ENCODE results near the gene SLC31A2.

Gene SLC31A2

GRCh38 chr9:113183956-113184488 is 33.2 kb downstream of the SLC31A2 start:
- in situ Hi-C loops (cut with MboI; ENCODE audit: low sequenced_read_pairs), result no loop called here

DNA sequence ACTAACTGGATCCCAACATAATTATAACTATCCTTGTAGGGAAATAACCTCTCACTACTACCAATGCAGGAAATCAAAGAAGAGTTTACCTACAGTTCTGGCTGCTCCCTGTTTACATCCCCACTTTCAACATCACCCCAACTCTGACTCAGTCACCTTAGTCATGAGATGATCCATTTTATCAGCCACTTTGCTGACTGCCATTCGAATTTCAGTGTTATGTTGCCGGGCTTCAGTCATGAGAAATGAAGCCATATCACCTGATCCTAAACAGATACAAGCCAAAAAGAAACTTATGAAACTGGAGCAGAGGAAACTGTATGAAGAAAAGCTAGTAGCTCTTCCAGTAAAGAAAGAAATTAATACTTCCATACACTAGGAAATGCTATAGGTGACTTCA is 33.7 kb downstream of the SLC31A2 start:
- in situ Hi-C loops (cut with MboI; ENCODE audit: low sequenced_read_pairs), result no loop called here

DNA sequence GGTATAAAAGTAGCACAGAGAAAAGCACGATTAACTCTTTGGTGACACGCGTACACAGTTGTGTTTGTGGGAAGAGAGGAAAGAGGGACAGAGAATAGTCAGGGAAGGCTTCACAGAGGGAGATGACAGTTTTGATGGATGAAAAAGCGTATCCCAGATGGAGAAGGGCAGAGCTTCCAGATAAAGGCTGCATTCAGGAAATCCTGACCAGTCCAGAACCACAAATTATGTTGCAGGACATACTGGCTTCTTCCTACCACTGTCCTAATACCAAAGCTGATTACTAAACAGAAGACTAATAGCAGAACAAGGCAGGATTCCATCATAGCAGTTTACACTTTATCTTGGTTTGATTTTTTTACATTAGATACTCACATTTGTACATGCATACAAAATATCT is 34.5 kb downstream of the SLC31A2 start:
- in situ Hi-C loops (cut with MboI; ENCODE audit: low sequenced_read_pairs), result no loop called here

DNA sequence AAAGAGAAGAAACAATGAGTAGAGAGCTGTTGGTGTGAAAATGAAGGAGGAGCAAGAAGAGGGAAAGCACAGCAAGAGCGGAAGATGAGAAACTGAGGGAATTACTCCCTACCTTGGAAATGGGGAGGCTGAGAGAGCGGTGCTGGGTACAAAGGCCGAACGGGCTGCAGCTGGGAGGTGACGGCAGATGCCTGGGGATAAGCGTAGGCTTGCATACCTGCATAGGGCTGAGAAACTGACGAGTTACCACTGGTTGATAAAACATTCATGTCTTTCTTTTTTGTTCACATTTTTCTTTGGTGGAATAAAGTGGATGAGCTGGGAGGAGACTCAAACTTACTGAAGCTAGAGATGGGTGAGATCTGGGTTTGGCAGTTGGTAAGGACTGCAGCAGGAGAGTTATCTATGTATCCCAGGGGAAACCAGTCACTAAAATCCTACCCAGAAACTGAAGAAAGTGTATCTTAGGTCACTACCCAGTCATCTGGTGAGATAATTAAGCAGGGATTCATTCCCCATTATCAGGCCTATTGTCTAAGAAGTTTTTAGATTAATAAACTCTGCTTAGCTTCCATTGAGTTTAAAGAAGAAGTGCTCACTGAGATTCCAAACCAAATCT is 35.4 kb downstream of the SLC31A2 start:
- in situ Hi-C loops (cut with MboI; ENCODE audit: low sequenced_read_pairs), result no loop called here

GRCh38 chr9:113187929-113188595 is 37.3 kb downstream of the SLC31A2 start:
- in situ Hi-C loops (cut with MboI; ENCODE audit: low sequenced_read_pairs), result no loop called here

DNA sequence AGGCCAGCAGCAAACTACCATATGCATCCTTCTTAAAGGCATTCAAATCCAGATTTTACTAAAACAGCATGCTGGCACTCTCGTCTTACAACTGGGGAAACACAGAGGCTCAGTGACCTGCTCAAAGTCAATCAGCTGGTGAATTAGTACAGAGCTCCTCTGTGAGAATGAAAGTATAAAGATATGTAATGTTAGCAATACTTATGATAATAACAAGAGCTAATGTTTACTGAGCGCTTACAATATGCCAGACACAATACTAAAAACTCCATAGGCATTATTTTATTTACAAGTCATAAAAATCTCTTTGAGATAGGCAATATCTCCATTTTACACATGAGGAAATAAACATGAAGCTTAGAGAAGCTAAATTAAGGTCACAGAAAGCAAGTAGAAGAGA is 41.6 kb downstream of the SLC31A2 start:
- in situ Hi-C loops (cut with MboI; ENCODE audit: low sequenced_read_pairs), result no loop called here

DNA sequence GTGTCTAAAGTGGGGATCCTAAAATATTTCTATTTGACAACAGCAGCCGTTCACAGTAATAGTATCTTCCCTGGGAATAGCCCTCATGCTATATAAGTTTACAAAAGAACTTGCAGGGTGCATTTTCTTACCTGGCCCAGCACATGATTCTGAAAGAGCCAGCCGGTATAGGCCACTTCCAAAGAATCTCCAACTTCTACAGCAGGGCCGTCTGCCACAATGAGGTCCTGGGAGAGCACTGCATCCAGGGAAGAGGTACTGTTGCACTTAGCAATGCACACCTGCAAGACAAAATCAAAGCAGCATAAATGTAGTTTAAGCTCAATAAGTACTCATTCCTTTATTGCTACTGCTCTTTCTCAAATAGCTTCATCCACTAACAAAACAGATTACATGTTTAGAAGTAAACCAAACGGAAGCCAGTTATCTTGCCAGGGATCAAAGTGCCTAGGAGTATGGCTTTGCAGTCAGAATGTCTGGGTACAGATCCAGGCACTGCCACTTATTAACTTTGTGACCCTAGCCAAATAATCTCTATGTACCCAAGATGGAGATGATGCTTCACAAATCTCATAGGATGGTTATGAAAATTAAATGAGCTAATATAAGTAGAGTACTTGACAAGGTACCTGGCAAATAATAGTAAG is 49.0 kb downstream of the SLC31A2 start:
- in situ Hi-C loops (cut with MboI; ENCODE audit: low sequenced_read_pairs), result no loop called here

GRCh38 chr9:113205432-113205831 is 54.6 kb downstream of the SLC31A2 start:
- in situ Hi-C loops (cut with MboI; ENCODE audit: low sequenced_read_pairs), result no loop called here

GRCh38 chr9:113205861-113206260 is 55.1 kb downstream of the SLC31A2 start:
- in situ Hi-C loops (cut with MboI; ENCODE audit: low sequenced_read_pairs), result no loop called here

- in situ Hi-C loops (cut with MboI; ENCODE audit: low sequenced_read_pairs), result no loop called here
Observed at GRCh38 chr9:113210815-113211214, 60.0 kb downstream of the SLC31A2 start.
